HG03565 (cell line): ENCODE results near the gene CWC27.

ENCODE experiments used
- ATAC-seq: cut with Tn5 transposase; IDR thresholded peaks from one replicate; pipeline ENCODE4 v1.9.1; 2021; ENCODE audit warnings: mild to moderate bottlenecking, moderate library complexity; ENCODE audit not compliant: unreplicated experiment

CWC27 gene

DNA sequence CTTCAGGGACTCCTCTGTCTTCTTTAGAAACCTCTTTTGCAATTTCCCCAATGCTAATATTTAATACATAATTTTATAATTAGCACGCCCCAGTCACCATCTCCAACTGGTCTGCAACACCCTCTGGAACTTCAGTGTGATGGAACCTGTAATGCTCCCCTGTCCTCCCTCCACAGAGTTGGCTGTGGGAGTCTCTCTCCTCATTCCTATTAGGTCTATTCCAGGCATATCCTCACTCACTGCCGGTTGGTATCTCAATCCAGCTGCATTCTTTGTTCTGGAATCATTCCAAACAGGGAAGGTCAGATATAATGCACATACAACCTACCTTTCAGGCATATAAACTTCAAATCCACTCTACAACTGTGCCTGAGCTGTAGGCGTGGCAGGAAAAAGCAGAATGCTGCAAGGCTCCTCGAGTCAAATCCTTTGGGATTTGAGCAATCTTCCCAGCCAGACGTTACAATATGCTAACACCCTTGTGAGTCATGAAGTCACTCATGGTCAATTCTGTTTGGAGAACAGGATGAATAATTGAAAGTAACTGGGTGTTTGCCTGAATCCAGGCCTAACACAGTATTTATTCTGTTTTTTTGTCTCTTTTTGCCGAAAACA, 293.8 kb downstream of the CWC27 start:
- ATAC-seq, result no peak

DNA sequence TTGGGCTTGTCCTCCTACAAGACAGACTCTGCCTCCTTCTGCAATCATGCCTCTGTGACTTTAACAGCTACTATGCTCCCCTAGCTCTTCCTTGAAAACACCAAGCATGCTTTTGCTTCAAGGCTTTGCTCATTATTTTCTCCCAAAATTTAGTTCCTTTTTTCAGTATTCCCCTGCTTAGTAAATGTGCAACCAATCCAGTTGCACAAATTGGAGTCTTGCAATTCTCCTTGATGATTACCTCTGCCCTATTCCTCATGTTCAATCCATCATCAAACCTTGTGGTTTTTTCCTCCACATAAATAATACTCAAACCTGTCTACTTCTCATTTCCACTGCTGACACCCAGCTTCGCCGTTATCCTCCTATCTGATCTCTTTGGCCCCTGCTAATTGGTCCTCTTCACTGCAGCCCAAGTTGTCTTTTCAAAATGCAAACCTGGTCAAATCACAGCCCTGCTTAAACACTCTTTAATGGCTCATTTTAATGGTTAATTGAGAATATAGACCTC, 296.3 kb downstream of the CWC27 start:
- ATAC-seq, result no peak

DNA sequence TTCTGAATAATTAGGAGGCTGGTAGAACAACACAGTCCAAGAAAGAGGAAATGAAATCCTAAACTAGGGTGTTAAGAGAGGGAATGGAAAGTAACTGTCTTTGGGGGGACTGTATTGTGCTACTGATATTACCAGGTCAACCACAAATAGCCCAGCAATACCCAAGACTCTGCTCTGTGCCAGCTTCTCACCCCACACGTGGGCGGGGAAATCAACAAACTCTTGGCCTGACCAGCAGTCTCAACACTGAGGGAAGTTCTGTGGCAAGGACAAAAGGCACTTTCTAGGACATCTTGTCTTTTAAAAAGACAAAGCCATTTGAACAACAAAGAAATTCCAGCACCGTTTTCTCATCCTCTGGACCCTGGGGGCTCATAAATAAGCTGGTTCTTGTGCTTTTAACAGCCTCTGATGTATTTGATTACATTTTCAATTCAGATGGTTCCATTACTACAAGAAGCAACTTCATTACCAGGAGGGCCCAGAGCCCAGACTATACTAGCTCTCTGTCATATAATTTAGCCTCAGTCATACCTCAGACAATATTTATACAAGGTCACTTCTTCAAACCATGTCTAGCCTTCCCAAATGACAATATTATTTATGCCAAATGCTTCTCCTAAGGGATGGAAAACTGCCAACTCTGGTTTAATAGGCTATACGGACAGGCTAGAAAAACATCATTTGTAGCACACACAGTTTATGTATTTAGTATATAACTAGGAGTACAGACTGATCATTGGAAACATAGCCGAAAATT, 297.8 kb downstream of the CWC27 start:
- ATAC-seq, result peak; percentile 58

DNA sequence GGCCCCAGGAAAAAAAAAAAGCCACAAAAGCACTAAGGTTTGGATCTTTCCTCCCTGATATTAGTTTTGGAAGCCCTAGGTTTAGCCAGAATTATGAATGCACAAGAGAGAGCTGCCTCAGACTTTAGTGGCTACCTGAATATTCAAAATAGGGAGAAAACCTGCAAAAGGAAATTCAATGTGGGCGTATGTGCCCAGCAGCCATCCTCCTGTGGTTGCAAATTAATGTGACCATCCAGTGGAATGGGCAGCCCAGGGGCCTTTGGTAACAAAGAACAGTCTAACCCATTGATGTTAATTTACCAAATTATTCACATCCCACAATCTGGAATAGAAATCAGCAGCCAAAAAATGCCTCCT, 298.4 kb downstream of the CWC27 start:
- no peak for ATAC-seq
